Measurements from ENCODE around the gene PRAMEF17.
"Not testable (repeated sequence)": the region's sequence is repeated elsewhere in the genome, so short reads cannot be mapped to it uniquely, and the experiment has no call there.

Gene PRAMEF17

GRCh38 chr1:13410150-13410549 is 20.7 kb downstream of the PRAMEF17 start, which contains the start of gene PRAMEF20:
Gene PRAMEF20, plus strand, starts transcription at chr1:13410450. Its CDS starts 5,905 bp downstream, at chr1:13416355.
- not testable (repeated sequence) for H3K27ac Mint-ChIP-seq; ATAC-seq; H3K36me3 Mint-ChIP-seq; H3K4me3 Mint-ChIP-seq; H3K9me3 Mint-ChIP-seq; DNase-seq (ENCODE audit: low spot score in 2 of 2); H3K4me1 Mint-ChIP-seq

DNA sequence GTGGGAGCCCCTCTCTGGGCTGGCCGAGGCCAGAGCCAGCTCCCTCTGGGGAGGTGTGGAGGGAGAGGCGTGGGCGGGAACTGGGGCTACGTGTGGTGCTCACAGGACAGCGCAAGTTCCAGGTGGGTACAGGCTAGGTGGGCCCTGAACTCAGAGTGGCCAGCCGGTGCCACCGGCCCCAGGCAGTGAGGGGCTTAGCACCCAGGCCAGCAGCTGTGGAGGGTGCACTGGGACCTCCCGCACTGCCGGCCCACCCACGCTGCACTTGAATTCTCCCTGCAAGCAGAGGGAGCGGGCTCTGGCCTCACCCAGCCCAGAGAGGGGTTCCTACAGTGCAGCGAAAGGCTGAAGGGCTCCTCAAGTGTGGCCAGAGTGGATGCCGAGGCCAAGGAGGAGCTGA is 41.1 kb downstream of the PRAMEF17 start:
- DNase-seq (ENCODE audit: low spot score in 2 of 2) (no peak), ATAC-seq (no peak)
- H3K9me3 Mint-ChIP-seq = no peaks in the 10 kb centered on the region
- no peaks in the 10 kb centered on the region for H3K36me3 Mint-ChIP-seq
- no peaks in the 10 kb centered on the region for H3K4me1 Mint-ChIP-seq
- H3K27ac Mint-ChIP-seq = no peak overlapping the region
- no peak overlapping the region for H3K4me3 Mint-ChIP-seq

DNA sequence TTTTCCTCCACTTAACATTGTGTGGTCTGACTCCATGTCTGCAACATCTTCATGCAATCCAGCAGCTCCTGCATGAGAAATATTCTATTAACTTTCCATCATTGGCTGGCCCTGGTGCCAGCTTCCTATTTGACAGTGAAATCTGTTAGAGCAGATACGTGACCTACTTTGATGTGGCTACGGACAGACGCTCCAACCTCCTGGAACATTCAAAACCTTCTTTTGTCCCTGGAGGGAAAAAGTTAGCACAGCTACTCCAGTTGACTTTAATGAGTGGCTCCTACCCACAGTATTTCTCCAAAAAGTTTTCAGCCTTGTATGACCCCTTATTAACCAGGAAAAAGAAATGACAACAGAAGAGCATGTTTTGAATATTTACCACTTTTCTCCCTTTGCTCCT is 42.8 kb downstream of the PRAMEF17 start:
- DNase-seq (ENCODE audit: low spot score in 2 of 2) (no peak), ATAC-seq (no peak)
- H3K36me3 Mint-ChIP-seq = no peaks in the 10 kb centered on the region
- H3K9me3 Mint-ChIP-seq = no peaks in the 10 kb centered on the region
- H3K27ac Mint-ChIP-seq = no peak overlapping the region
- H3K4me3 Mint-ChIP-seq = no peak overlapping the region
- no peaks in the 10 kb centered on the region for H3K4me1 Mint-ChIP-seq

DNA sequence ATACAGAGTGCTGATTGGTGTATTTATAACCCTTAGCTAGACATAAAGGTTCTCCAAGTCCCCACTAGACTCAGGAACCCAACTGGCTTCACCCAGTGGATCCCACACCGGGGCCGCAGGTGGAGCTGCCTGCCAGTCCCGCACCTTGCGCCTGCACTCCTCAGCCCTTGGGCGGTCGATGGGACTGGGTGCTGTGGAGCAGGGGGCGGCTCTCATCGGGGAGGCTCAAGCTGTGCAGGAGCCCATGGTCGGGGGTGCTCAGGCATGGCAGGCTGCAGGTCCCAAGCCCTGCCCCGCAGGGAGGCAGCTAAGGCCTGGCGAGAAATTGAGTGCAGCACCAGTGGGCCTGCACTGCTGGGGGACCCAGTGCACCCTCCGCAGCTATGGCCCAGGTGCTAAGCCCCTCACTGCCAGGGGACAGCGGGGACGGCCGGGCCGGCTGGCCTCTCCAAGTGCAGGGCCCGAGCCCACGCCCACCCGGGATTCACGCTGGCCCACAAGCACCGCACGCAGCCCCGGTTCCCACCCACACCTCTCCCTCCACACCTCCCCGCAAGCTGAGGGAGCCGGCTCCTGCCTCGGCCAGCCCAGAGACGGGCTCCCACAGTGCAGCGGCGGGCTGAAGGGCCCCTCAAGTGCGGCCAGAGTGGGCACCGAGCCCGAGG is 44.4 kb downstream of the PRAMEF17 start:
- not testable (repeated sequence) for H3K4me3 Mint-ChIP-seq; DNase-seq (ENCODE audit: low spot score in 2 of 2); H3K9me3 Mint-ChIP-seq; ATAC-seq; H3K27ac Mint-ChIP-seq; H3K4me1 Mint-ChIP-seq; H3K36me3 Mint-ChIP-seq

GRCh38 chr1:13435458-13435857 is 46.0 kb downstream of the PRAMEF17 start:
- Mint-ChIP-seq H3K9me3 (no peaks in the 10 kb centered on the region), H3K4me3 (no peak overlapping the region), H3K4me1 (no peaks in the 10 kb centered on the region), H3K27ac (no peak overlapping the region), H3K36me3 (no peaks in the 10 kb centered on the region)
- ATAC-seq (no peak), DNase-seq (ENCODE audit: low spot score in 2 of 2) (no peak)

DNA sequence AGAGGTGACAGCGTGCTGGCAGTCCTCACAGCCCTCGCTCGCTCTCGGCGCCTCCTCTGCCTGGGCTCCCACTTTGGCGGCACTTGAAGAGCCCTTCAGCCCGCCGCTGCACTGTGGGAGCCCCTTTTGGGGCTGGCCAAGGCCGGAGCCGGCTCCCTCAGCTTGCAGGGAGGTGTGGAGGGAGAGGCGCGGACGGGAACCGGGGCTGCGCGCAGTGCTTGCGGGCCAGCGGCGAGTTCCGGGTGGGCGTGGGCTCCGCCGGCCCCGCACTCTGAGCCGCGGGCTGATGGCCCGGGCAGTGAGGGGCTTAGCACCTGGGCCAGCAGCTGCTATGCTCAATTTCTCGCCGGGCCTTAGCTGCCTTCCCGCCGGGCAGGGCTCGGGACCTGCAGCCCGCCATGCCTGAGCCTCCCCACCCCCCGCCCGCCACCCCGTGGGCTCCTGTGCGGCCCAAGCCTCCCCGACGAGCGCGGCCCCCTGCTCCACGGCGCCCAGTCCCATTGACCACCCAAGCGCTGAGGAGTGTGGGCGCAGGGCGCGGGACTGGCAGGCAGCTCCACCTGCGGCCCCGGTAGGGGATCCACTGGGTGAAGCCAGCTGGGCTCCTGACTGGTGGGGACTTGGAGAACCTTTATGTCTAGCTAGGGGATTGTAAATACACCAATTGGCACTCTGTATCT is 49.8 kb downstream of the PRAMEF17 start:
- H3K4me1 Mint-ChIP-seq; ATAC-seq; DNase-seq (ENCODE audit: low spot score in 2 of 2); H3K36me3 Mint-ChIP-seq; H3K4me3 Mint-ChIP-seq; H3K27ac Mint-ChIP-seq; H3K9me3 Mint-ChIP-seq: not testable (repeated sequence)
